ENCODE data around the gene TMX2. TPM values are rescaled to one million over a fixed set of nuclear protein-coding genes. Genes with fewer than 3 reads are reported as not detected.

Gene TMX2
- total and polyA plus RNA-seq, 7 donors, result 31.5 to 192 (median 64.6) TPM

GRCh38 chr11:57781529-57781943, 69.1 kb downstream of the TMX2 start:
- Histone ChIP-seq H3K4me3 (no peak overlapping the region), H3K27me3 (ENCODE audit: insufficient read depth in 3 of 3, low read length in 2 of 3) (no peaks in the 10 kb centered on the region), H3K36me3 (ENCODE audit: insufficient read depth in 1 of 2, low read depth in 1 of 2) (no peaks in the 10 kb centered on the region), H3K4me1 (peaks cover 63% of the 10 kb centered on the region), H3K9me3 (no peaks in the 10 kb centered on the region), H3K27ac (no peak overlapping the region)
- DNase-seq (no peak), ATAC-seq (no peak)
- TF ChIP-seq, protein P1, sequence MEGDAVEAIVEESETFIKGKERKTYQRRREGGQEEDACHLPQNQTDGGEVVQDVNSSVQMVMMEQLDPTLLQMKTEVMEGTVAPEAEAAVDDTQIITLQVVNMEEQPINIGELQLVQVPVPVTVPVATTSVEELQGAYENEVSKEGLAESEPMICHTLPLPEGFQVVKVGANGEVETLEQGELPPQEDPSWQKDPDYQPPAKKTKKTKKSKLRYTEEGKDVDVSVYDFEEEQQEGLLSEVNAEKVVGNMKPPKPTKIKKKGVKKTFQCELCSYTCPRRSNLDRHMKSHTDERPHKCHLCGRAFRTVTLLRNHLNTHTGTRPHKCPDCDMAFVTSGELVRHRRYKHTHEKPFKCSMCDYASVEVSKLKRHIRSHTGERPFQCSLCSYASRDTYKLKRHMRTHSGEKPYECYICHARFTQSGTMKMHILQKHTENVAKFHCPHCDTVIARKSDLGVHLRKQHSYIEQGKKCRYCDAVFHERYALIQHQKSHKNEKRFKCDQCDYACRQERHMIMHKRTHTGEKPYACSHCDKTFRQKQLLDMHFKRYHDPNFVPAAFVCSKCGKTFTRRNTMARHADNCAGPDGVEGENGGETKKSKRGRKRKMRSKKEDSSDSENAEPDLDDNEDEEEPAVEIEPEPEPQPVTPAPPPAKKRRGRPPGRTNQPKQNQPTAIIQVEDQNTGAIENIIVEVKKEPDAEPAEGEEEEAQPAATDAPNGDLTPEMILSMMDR (IDR thresholded peaks at IDR 0.05), result no peak
- intact Hi-C loops (cut with DNase I), result no loop called here
- WGBS, 3 donors, result 60 to 72% (median 70%) methylated on average over 3 of the region's 3 CpGs

DNA sequence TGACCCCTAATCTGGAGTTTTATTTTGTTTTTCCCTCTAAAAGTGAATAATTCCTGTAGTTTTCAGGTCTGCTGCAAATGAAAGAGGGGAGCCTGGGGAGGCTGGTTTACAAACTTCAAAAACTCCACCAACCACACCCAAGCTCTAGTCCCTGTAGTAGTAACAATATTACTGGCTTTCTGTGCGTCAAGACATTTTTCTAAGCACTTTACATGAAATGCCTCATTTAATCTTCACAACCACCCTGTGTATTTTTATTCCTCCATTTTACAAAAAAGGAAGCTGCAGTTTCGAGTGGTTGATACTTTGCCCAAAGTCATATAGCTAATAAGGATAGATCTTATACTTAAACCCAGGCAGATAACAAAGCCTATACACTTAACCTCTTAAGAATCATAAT, 72.7 kb downstream of the TMX2 start:
- Histone ChIP-seq H3K4me1 (peaks cover 45% of the 10 kb centered on the region), H3K9me3 (no peaks in the 10 kb centered on the region), H3K4me3 (no peak overlapping the region), H3K27me3 (ENCODE audit: insufficient read depth in 3 of 3, low read length in 2 of 3) (no peaks in the 10 kb centered on the region), H3K27ac (no peak overlapping the region), H3K36me3 (ENCODE audit: insufficient read depth in 1 of 2, low read depth in 1 of 2) (peaks cover 0 to under 1% of the 10 kb centered on the region in 2 donors)
- DNase-seq (no peak), ATAC-seq (no peak)
- TF ChIP-seq, protein P1 (IDR thresholded peaks at IDR 0.05), result no peak
- intact Hi-C loops (cut with DNase I), result no loop called here
- 82 to 86% (median 83%) methylated on average over 2 of the region's 2 CpGs for WGBS, 3 donors

- H3K27ac ChIP-seq, result no peak overlapping the region
- TF ChIP-seq, protein P1 (IDR thresholded peaks at IDR 0.05), result no peak
- ATAC-seq (no peak), DNase-seq (no peak)
- no peaks in the 10 kb centered on the region for H3K9me3 ChIP-seq
- no peak overlapping the region for H3K4me3 ChIP-seq
- intact Hi-C loops (cut with DNase I), result no loop called here
- peaks cover 31% of the 10 kb centered on the region for H3K4me1 ChIP-seq
- peaks cover 0 to 11% of the 10 kb centered on the region in 2 donors for H3K36me3 ChIP-seq (ENCODE audit: insufficient read depth in 1 of 2, low read depth in 1 of 2)
- no peaks in the 10 kb centered on the region for H3K27me3 ChIP-seq (ENCODE audit: insufficient read depth in 3 of 3, low read length in 2 of 3)
- WGBS, 3 donors, result 49 to 58% (median 54%) methylated on average over 4 of the region's 4 CpGs
These were observed 74.0 kb downstream of the TMX2 start for GRCh38 chr11:57786436-57786835.

DNA sequence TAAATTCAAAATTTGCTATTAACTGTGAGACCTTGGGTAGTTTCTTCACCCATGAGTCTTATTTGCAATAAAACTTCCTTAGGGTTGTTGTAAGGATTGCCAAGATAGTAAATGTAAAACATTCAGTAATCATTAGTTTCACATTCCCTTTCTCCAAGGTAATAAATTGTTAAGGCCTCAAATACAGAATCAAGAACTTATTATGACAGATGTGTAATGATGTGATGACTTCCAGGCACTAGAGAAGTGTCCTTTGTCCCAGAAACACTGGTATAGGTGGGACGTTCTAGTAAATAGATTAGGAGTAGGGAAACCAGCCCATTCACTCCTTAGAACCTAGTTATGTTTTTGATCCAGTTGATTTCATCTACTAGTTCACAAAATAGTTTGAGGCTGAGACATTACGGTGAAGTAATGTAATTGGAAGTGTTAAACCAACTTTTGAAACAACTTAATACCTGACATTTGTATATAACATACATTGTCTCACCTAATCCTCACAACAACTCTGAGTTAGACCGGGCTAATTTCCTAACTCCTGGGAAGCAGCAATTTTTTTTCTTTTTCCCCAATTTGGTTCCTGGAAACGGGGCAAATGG, 74.7 kb downstream of the TMX2 start:
- intact Hi-C loops (cut with DNase I), result no loop called here
- 54 to 82% (median 63%) methylated on average over 4 of the region's 4 CpGs for WGBS, 3 donors
- Histone ChIP-seq H3K4me3 (no peak overlapping the region), H3K27me3 (ENCODE audit: insufficient read depth in 3 of 3, low read length in 2 of 3) (no peaks in the 10 kb centered on the region), H3K36me3 (ENCODE audit: insufficient read depth in 1 of 2, low read depth in 1 of 2) (peaks cover 0 to 17% of the 10 kb centered on the region in 2 donors), H3K4me1 (peaks cover 30% of the 10 kb centered on the region), H3K9me3 (no peaks in the 10 kb centered on the region), H3K27ac (no peak overlapping the region)
- DNase-seq, result no peak
- TF ChIP-seq, protein P1 (IDR thresholded peaks at IDR 0.05), result no peak
- no peak for ATAC-seq
